ENCODE data around the gene BCL2L2.
A peak's percentile ranks its signal among the peaks of the same experiment; 100 is the strongest.

The BCL2L2 gene

GRCh38 chr14:23326491-23327332 is 20.1 kb downstream of the BCL2L2 start:
- H3K27me3 ChIP-seq (ENCODE audit: low read length) = no peaks in the 10 kb centered on the region
- TF ChIP-seq, protein P1, sequence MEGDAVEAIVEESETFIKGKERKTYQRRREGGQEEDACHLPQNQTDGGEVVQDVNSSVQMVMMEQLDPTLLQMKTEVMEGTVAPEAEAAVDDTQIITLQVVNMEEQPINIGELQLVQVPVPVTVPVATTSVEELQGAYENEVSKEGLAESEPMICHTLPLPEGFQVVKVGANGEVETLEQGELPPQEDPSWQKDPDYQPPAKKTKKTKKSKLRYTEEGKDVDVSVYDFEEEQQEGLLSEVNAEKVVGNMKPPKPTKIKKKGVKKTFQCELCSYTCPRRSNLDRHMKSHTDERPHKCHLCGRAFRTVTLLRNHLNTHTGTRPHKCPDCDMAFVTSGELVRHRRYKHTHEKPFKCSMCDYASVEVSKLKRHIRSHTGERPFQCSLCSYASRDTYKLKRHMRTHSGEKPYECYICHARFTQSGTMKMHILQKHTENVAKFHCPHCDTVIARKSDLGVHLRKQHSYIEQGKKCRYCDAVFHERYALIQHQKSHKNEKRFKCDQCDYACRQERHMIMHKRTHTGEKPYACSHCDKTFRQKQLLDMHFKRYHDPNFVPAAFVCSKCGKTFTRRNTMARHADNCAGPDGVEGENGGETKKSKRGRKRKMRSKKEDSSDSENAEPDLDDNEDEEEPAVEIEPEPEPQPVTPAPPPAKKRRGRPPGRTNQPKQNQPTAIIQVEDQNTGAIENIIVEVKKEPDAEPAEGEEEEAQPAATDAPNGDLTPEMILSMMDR (IDR thresholded peaks at IDR 0.05; ENCODE audit: insufficient read depth, low read length, poor library complexity, severe bottlenecking) = no peak
- TF ChIP-seq EZH2phosphoT487 (conservative IDR thresholded peaks at IDR 0.05; ENCODE audit: low read length) = no peak
- H4K20me1 ChIP-seq (ENCODE audit: low read depth, low read length) = 0 out of 2 replicates have a peak, but pooled peaks cover 4% of the 10 kb centered on the region
- H3K9ac ChIP-seq (ENCODE audit: low read length) = no peak overlapping the region
- H3K9me3 ChIP-seq (ENCODE audit: insufficient read depth, low read length) = no peaks in the 10 kb centered on the region
- no peak overlapping the region for H3K27ac ChIP-seq (ENCODE audit: low read depth, low read length)
- H3F3A ChIP-seq (ENCODE audit: insufficient read depth) = peaks cover 29% of the 10 kb centered on the region
- no peaks in the 10 kb centered on the region for H3K9me2 ChIP-seq (replicated peaks; ENCODE audit: insufficient read depth, low read length)
- H3K79me2 ChIP-seq (ENCODE audit: insufficient read depth, low read length) = peaks cover 19% of the 10 kb centered on the region
- H3K4me3 ChIP-seq (ENCODE audit: insufficient read depth, low read length, poor library complexity, severe bottlenecking) = no peak overlapping the region
- H3K4me2 ChIP-seq (ENCODE audit: low read depth, low read length, poor library complexity, severe bottlenecking) = no peak overlapping the region
- H2AFZ ChIP-seq (ENCODE audit: low read depth, low read length, severe bottlenecking) = no peak overlapping the region
- peaks cover 13% of the 10 kb centered on the region for H3K36me3 ChIP-seq (ENCODE audit: low read length)

DNA sequence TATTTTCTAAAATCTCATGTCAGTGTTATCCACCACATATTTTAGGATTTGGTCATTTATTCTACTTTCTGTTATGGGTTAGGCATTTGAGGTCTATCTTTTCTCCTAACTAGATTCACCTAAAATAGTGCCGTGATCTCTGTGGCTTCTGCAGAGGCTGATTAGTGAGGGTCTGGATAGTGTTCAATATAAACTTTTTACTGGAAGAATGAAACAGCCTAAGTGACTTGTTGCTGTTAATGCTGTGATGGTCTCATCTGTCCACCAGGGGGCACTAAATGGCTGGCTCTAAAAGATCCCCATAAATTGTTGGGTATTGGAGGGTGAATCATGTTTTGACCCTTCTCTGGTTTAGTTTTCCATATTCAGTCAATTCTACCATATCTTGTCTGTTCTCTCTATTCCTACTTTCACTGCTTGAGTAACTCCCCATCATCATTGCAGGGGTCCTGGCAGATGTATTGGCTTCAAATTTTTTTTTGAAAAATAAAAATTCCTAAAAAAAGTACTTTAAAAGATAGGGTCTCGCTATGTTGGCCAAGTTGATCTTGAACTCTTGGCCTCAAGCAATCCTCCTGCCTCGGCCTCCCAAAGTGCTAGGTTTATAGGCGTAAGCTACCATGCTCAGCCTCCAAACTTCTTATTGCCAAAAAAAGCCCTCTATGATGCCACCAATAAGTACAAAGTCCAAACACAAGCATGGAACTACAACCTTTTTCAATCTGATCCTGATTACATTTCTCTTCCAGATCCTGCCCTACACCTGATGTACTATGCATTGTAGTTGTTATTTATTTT is 21.5 kb downstream of the BCL2L2 start:
- Histone ChIP-seq H2AFZ (ENCODE audit: low read depth, low read length, severe bottlenecking) (no peak overlapping the region), H3K79me2 (ENCODE audit: insufficient read depth, low read length) (peaks cover 5% of the 10 kb centered on the region), H4K20me1 (ENCODE audit: low read depth, low read length) (no peaks in the 10 kb centered on the region), H3K27ac (ENCODE audit: low read depth, low read length) (no peak overlapping the region), H3K27me3 (ENCODE audit: low read length) (no peaks in the 10 kb centered on the region), H3K4me3 (ENCODE audit: insufficient read depth, low read length, poor library complexity, severe bottlenecking) (no peak overlapping the region), H3F3A (ENCODE audit: insufficient read depth) (peaks cover 21% of the 10 kb centered on the region), H3K4me2 (ENCODE audit: low read depth, low read length, poor library complexity, severe bottlenecking) (no peak overlapping the region), H3K9me2 (replicated peaks; ENCODE audit: insufficient read depth, low read length) (no peaks in the 10 kb centered on the region), H3K36me3 (ENCODE audit: low read length) (peaks cover 8% of the 10 kb centered on the region), H3K9ac (ENCODE audit: low read length) (no peak overlapping the region), H3K9me3 (ENCODE audit: insufficient read depth, low read length) (no peaks in the 10 kb centered on the region)
- no peak for TF ChIP-seq EZH2phosphoT487 (conservative IDR thresholded peaks at IDR 0.05; ENCODE audit: low read length)
- TF ChIP-seq, protein P1 (IDR thresholded peaks at IDR 0.05; ENCODE audit: insufficient read depth, low read length, poor library complexity, severe bottlenecking) = peak; percentile 82

DNA sequence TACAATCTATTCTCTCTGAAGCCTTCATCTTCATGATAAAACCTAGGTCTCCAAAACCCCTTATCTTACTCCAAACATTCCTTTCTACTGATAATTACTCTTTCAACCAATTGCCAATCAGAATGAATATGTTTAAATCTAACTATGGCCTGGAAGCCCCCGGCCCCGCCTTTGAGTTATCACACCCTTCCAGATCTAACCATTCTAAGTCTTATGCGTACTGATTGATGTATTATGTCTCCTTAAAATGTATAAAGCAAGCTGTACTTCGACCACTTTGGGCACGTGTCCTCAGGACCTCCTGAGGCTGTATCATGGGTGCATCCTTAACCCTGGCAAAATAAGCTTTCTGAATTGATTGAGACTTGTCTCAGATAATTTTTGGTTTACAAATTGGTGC is 29.0 kb downstream of the BCL2L2 start:
- H3K79me2 ChIP-seq (ENCODE audit: insufficient read depth, low read length) = no peaks in the 10 kb centered on the region
- H3K36me3 ChIP-seq (ENCODE audit: low read length) = no peaks in the 10 kb centered on the region
- H3F3A ChIP-seq (ENCODE audit: insufficient read depth) = no peaks in the 10 kb centered on the region
- no peak overlapping the region for H3K27ac ChIP-seq (ENCODE audit: low read depth, low read length)
- no peak overlapping the region for H3K4me3 ChIP-seq (ENCODE audit: insufficient read depth, low read length, poor library complexity, severe bottlenecking)
- no peaks in the 10 kb centered on the region for H3K9me2 ChIP-seq (replicated peaks; ENCODE audit: insufficient read depth, low read length)
- no peak overlapping the region for H3K9ac ChIP-seq (ENCODE audit: low read length)
- peaks cover 21% of the 10 kb centered on the region; the same call in 1 of the 2 replicates for H3K9me3 ChIP-seq (ENCODE audit: insufficient read depth, low read length)
- TF ChIP-seq, protein P1 (IDR thresholded peaks at IDR 0.05; ENCODE audit: insufficient read depth, low read length, poor library complexity, severe bottlenecking) = no peak
- TF ChIP-seq EZH2phosphoT487 (conservative IDR thresholded peaks at IDR 0.05; ENCODE audit: low read length) = no peak
- no peaks in the 10 kb centered on the region for H3K27me3 ChIP-seq (ENCODE audit: low read length)
- H2AFZ ChIP-seq (ENCODE audit: low read depth, low read length, severe bottlenecking) = no peak overlapping the region
- no peak overlapping the region for H3K4me2 ChIP-seq (ENCODE audit: low read depth, low read length, poor library complexity, severe bottlenecking)
- H4K20me1 ChIP-seq (ENCODE audit: low read depth, low read length) = no peaks in the 10 kb centered on the region
